NCI-H2171 (cell line): ENCODE measurements around the gene TRIM28.
A peak's percentile ranks its signal among the peaks of the same experiment; 100 is the strongest.
"Not testable (repeated sequence)": the region's sequence is repeated elsewhere in the genome, so short reads cannot be mapped to it uniquely, and the experiment has no call there.

Experiments
- DNase-seq: peaks from one replicate; lab custom pipeline; 2025; lab: John Stamatoyannopoulos, UW

TRIM28 gene

GRCh38 chr19:58519355-58520256 lies 24.3 kb upstream of the TRIM28 start, which contains the start of gene ZBTB45:
ZBTB45 (minus strand) TSS chr19:58519810; CDS start chr19:58517673, 2,137 bp downstream.
- DNase-seq, result peak; percentile 95

GRCh38 chr19:58520257-58520599 lies 23.6 kb upstream of the TRIM28 start:
- no peak for DNase-seq

- DNase-seq, result no peak
Measured at GRCh38 chr19:58521651-58522050, 22.2 kb upstream of the TRIM28 start.

GRCh38 chr19:58522709-58523108 lies 21.2 kb upstream of the TRIM28 start:
- DNase-seq, result no peak

GRCh38 chr19:58529405-58529804 lies 14.5 kb upstream of the TRIM28 start:
- no peak for DNase-seq

GRCh38 chr19:58531034-58531840 lies 12.6 kb upstream of the TRIM28 start:
- DNase-seq, result peak; percentile 74

- DNase-seq, result no peak
Measured at GRCh38 chr19:58535857-58536256, 8.0 kb upstream of the TRIM28 start.

- no peak for DNase-seq
Measured at GRCh38 chr19:58536852-58537798, 6.7 kb upstream of the TRIM28 start.

GRCh38 chr19:58538257-58539168 lies 5.4 kb upstream of the TRIM28 start:
- peak; percentile 76 for DNase-seq

GRCh38 chr19:58539169-58539559 lies 4.7 kb upstream of the TRIM28 start:
- DNase-seq, result not testable (repeated sequence)

- DNase-seq, result not testable (repeated sequence)
Measured at GRCh38 chr19:58542641-58543372, 1.1 kb upstream of the TRIM28 start.

GRCh38 chr19:58544591-58545285 lies 874 bp downstream of the TRIM28 start:
- DNase-seq, result no peak

- no peak for DNase-seq
Measured at GRCh38 chr19:58545286-58546018, 1.6 kb downstream of the TRIM28 start.

- no peak for DNase-seq
Measured at GRCh38 chr19:58546019-58546530, 2.2 kb downstream of the TRIM28 start.

- no peak for DNase-seq
Measured at GRCh38 chr19:58547323-58548312, 3.8 kb downstream of the TRIM28 start.

GRCh38 chr19:58548859-58549663 lies 5.2 kb downstream of the TRIM28 start:
- no peak for DNase-seq
